ENCODE data around the gene ACVR1C.

DNA sequence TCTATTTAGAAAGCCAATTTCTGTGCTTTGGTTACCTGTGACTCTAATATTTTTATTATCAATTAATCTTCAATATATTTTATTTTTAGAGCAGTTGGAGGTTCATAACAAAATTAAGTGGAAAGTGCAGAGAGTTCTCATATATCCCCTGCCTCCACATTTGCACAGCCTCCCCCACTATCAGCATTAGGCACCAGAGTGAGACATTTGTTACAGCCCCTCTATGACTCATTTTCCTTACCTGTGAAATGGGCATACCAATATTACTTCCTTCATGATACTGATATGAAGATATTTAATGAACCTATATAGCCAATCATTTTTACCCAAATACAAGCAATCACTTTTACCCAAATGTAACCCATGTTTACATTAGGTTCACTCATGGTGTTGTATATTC lies 150.7 kb downstream of the ACVR1C start:
- TF ChIP-seq, protein P1, sequence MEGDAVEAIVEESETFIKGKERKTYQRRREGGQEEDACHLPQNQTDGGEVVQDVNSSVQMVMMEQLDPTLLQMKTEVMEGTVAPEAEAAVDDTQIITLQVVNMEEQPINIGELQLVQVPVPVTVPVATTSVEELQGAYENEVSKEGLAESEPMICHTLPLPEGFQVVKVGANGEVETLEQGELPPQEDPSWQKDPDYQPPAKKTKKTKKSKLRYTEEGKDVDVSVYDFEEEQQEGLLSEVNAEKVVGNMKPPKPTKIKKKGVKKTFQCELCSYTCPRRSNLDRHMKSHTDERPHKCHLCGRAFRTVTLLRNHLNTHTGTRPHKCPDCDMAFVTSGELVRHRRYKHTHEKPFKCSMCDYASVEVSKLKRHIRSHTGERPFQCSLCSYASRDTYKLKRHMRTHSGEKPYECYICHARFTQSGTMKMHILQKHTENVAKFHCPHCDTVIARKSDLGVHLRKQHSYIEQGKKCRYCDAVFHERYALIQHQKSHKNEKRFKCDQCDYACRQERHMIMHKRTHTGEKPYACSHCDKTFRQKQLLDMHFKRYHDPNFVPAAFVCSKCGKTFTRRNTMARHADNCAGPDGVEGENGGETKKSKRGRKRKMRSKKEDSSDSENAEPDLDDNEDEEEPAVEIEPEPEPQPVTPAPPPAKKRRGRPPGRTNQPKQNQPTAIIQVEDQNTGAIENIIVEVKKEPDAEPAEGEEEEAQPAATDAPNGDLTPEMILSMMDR (IDR thresholded peaks at IDR 0.05), result no peak
- no peak for TF ChIP-seq POLR2AphosphoS5 (IDR thresholded peaks at IDR 0.05)
- no peak for TF ChIP-seq POLR2A (IDR thresholded peaks at IDR 0.05; ENCODE audit: low read depth)
- TF ChIP-seq EP300 (IDR thresholded peaks at IDR 0.05), result no peak

Measured in esophagus muscularis mucosa (tissue), 4 donors.